Measurements from ENCODE around the gene RABL2B.

The RABL2B gene

GRCh38 chr22:50734986-50735738 lies 48.3 kb downstream of the RABL2B start:
- no peaks in the 10 kb centered on the region for H3K36me3 ChIP-seq (ENCODE audit: control insufficient read depth, insufficient read depth, low read length)
- no peaks in the 10 kb centered on the region for H3K9me3 ChIP-seq (ENCODE audit: control insufficient read depth, low read length)
- no peak overlapping the region for H3K9ac ChIP-seq (ENCODE audit: low read length)
- H3K4me3 ChIP-seq (ENCODE audit: low read length), result no peak overlapping the region
- peaks cover 8% of the 10 kb centered on the region for H3K4me1 ChIP-seq (ENCODE audit: control insufficient read depth, insufficient read depth, low read length)
- peaks cover 18% of the 10 kb centered on the region for H3K27me3 ChIP-seq (ENCODE audit: control insufficient read depth, insufficient read depth, low read length)

DNA sequence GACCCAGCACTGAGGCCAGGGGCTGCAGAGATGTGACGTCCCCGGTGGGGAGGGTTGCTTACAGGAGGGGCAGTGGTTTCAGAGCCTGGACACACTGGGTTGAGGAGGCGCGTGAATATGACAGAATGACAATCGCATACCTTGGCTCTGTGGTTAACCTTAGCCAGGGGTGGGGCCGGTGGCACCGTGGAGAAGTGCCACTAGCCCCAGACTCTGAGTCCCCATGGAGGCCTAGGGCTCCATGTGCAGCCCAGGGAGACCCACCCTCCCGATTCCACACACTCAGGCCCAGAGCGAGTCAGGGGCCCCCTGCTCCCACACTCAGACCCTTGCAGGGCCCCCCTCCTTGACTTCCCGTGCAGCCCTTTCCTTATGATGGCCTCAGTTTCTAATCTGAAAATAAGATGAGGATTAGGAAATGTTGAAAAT lies 49.1 kb downstream of the RABL2B start:
- no peaks in the 10 kb centered on the region for H3K36me3 ChIP-seq (ENCODE audit: control insufficient read depth, insufficient read depth, low read length)
- H3K4me1 ChIP-seq (ENCODE audit: control insufficient read depth, insufficient read depth, low read length), result peaks cover 8% of the 10 kb centered on the region
- no peak overlapping the region for H3K9ac ChIP-seq (ENCODE audit: low read length)
- H3K27me3 ChIP-seq (ENCODE audit: control insufficient read depth, insufficient read depth, low read length), result peaks cover 24% of the 10 kb centered on the region
- no peak overlapping the region for H3K4me3 ChIP-seq (ENCODE audit: low read length)
- no peaks in the 10 kb centered on the region for H3K9me3 ChIP-seq (ENCODE audit: control insufficient read depth, low read length)

- Histone ChIP-seq H3K9ac (ENCODE audit: low read length) (no peak overlapping the region), H3K36me3 (ENCODE audit: control insufficient read depth, insufficient read depth, low read length) (no peaks in the 10 kb centered on the region), H3K27me3 (ENCODE audit: control insufficient read depth, insufficient read depth, low read length) (peaks cover 24% of the 10 kb centered on the region), H3K4me1 (ENCODE audit: control insufficient read depth, insufficient read depth, low read length) (peaks cover 8% of the 10 kb centered on the region), H3K4me3 (ENCODE audit: low read length) (no peak overlapping the region), H3K9me3 (ENCODE audit: control insufficient read depth, low read length) (no peaks in the 10 kb centered on the region)
These were observed 49.7 kb downstream of the RABL2B start for GRCh38 chr22:50733521-50734342.

DNA sequence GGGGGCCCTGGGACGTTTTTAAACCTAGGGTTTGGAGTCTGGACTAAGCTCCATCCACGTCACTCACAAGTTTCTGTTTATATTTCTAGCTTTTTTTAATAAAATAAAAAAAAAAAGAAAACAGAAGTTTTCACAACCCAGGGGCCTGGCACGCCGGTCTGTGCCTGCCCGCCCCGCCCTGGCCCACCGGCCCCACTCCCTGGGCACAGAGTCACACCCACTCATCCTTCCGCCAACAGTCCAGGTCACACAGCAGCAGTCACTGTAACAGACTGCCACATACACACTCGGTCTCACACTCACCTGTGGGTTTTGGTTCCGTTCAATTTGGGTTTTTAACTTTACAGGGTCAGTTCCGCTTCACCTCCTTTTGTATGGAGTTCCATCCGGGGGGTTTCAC lies 50.8 kb downstream of the RABL2B start:
- H3K27me3 ChIP-seq (ENCODE audit: control insufficient read depth, insufficient read depth, low read length), result peaks cover 19% of the 10 kb centered on the region
- no peaks in the 10 kb centered on the region for H3K9me3 ChIP-seq (ENCODE audit: control insufficient read depth, low read length)
- no peak overlapping the region for H3K4me3 ChIP-seq (ENCODE audit: low read length)
- no peak overlapping the region for H3K9ac ChIP-seq (ENCODE audit: low read length)
- H3K36me3 ChIP-seq (ENCODE audit: control insufficient read depth, insufficient read depth, low read length), result no peaks in the 10 kb centered on the region
- H3K4me1 ChIP-seq (ENCODE audit: control insufficient read depth, insufficient read depth, low read length), result peaks cover 8% of the 10 kb centered on the region

GRCh38 chr22:50731811-50732624 lies 51.4 kb downstream of the RABL2B start:
- Histone ChIP-seq H3K36me3 (ENCODE audit: control insufficient read depth, insufficient read depth, low read length) (no peaks in the 10 kb centered on the region), H3K9me3 (ENCODE audit: control insufficient read depth, low read length) (no peaks in the 10 kb centered on the region), H3K4me1 (ENCODE audit: control insufficient read depth, insufficient read depth, low read length) (peaks cover 8% of the 10 kb centered on the region), H3K4me3 (ENCODE audit: low read length) (no peak overlapping the region), H3K9ac (ENCODE audit: low read length) (no peak overlapping the region), H3K27me3 (ENCODE audit: control insufficient read depth, insufficient read depth, low read length) (peaks cover 19% of the 10 kb centered on the region)

DNA sequence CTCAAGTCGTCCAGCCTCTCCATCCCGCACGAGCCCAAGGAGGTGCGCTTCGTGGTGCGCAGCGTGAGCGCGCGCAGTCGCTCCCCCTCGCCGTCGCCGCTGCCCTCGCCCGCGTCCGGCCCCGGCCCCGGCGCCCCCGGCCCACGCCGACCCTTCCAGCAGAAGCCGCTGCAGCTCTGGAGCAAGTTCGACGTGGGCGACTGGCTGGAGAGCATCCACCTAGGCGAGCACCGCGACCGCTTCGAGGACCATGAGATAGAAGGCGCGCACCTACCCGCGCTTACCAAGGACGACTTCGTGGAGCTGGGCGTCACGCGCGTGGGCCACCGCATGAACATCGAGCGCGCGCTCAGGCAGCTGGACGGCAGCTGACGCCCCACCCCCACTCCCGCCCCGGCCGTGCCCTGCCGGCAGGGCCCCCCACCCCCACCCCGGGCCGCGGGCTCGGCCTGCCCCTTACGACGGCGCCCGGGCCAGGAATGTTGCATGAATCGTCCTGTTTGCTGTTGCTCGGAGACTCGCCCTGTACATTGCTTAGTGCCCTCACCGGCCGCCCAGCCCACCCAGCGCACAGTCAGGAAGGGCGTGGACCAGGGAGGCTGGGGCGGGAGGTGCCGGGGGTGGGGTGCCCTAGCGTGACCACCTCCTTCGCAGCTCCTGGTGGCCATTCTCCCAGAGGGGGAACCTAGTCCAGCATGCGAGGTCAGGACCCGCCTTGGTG lies 52.3 kb downstream of the RABL2B start:
- no peak overlapping the region for H3K9ac ChIP-seq (ENCODE audit: low read length)
- no peaks in the 10 kb centered on the region for H3K9me3 ChIP-seq (ENCODE audit: control insufficient read depth, low read length)
- H3K36me3 ChIP-seq (ENCODE audit: control insufficient read depth, insufficient read depth, low read length), result no peaks in the 10 kb centered on the region
- H3K4me3 ChIP-seq (ENCODE audit: low read length), result no peak overlapping the region
- H3K4me1 ChIP-seq (ENCODE audit: control insufficient read depth, insufficient read depth, low read length), result peaks cover 8% of the 10 kb centered on the region
- H3K27me3 ChIP-seq (ENCODE audit: control insufficient read depth, insufficient read depth, low read length), result peaks cover 19% of the 10 kb centered on the region

GRCh38 chr22:50730013-50730891 lies 53.2 kb downstream of the RABL2B start:
- Histone ChIP-seq H3K36me3 (ENCODE audit: control insufficient read depth, insufficient read depth, low read length) (no peaks in the 10 kb centered on the region), H3K4me1 (ENCODE audit: control insufficient read depth, insufficient read depth, low read length) (peaks cover 8% of the 10 kb centered on the region), H3K27me3 (ENCODE audit: control insufficient read depth, insufficient read depth, low read length) (peaks cover 18% of the 10 kb centered on the region), H3K9me3 (ENCODE audit: control insufficient read depth, low read length) (no peaks in the 10 kb centered on the region), H3K9ac (ENCODE audit: low read length) (no peak overlapping the region), H3K4me3 (ENCODE audit: low read length) (no peak overlapping the region)

DNA sequence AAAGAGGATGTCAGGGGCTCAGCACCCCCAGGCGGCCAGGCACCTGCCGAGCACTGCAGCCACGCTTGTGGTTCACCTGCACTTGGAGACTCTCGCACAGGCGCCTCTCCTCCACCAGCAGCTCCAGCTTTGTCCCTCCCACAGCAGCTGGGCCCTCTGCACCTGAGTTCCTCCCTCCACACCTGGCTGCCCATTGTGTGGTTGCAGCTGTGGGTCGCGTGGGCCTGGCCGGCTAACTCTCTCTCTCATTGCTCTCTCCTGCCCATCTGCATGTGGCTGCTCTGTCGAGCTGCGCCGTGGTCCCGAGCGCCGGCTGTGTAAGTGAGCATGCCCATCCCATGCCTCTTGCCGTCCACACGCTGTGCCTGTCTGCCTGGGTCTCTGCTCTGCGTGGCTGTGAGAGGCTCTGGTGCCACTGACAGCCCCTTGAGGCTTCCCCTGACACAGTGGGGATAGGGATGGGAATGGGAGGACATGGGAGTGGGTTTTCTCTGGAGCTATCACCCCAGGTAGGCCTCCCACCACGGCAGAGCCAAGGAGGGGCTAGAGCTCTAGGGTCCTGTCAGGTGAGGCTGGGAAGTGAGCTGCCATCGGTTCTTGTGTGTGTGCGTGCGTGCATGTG lies 53.9 kb downstream of the RABL2B start:
- Histone ChIP-seq H3K9ac (ENCODE audit: low read length) (no peak overlapping the region), H3K36me3 (ENCODE audit: control insufficient read depth, insufficient read depth, low read length) (no peaks in the 10 kb centered on the region), H3K4me3 (ENCODE audit: low read length) (no peak overlapping the region), H3K9me3 (ENCODE audit: control insufficient read depth, low read length) (no peaks in the 10 kb centered on the region), H3K4me1 (ENCODE audit: control insufficient read depth, insufficient read depth, low read length) (peaks cover 8% of the 10 kb centered on the region), H3K27me3 (ENCODE audit: control insufficient read depth, insufficient read depth, low read length) (peaks cover 16% of the 10 kb centered on the region)

GRCh38 chr22:50728523-50728931 lies 54.9 kb downstream of the RABL2B start:
- Histone ChIP-seq H3K4me3 (ENCODE audit: low read length) (no peak overlapping the region), H3K36me3 (ENCODE audit: control insufficient read depth, insufficient read depth, low read length) (no peaks in the 10 kb centered on the region), H3K9ac (ENCODE audit: low read length) (no peak overlapping the region), H3K9me3 (ENCODE audit: control insufficient read depth, low read length) (no peaks in the 10 kb centered on the region), H3K4me1 (ENCODE audit: control insufficient read depth, insufficient read depth, low read length) (peaks cover 8% of the 10 kb centered on the region), H3K27me3 (ENCODE audit: control insufficient read depth, insufficient read depth, low read length) (peaks cover 16% of the 10 kb centered on the region)

- H3K9me3 ChIP-seq (ENCODE audit: control insufficient read depth, low read length), result no peaks in the 10 kb centered on the region
- no peak overlapping the region for H3K9ac ChIP-seq (ENCODE audit: low read length)
- peaks cover 8% of the 10 kb centered on the region for H3K4me1 ChIP-seq (ENCODE audit: control insufficient read depth, insufficient read depth, low read length)
- no peak overlapping the region for H3K4me3 ChIP-seq (ENCODE audit: low read length)
- peaks cover 16% of the 10 kb centered on the region for H3K27me3 ChIP-seq (ENCODE audit: control insufficient read depth, insufficient read depth, low read length)
- no peaks in the 10 kb centered on the region for H3K36me3 ChIP-seq (ENCODE audit: control insufficient read depth, insufficient read depth, low read length)
These were observed 55.5 kb downstream of the RABL2B start for GRCh38 chr22:50727678-50728522.

All from mucosa of stomach (tissue), 1 donor.